Activated CD4-positive, alpha-beta T cell treated with anti-CD3 and anti-CD28 coated beads for 36 hours (primary cell): ENCODE measurements around the gene SAT1. TPM values are rescaled to one million over a fixed set of nuclear protein-coding genes. Genes with fewer than 3 reads are reported as not detected.
"Not testable (repeated sequence)": the region's sequence is repeated elsewhere in the genome, so short reads cannot be mapped to it uniquely, and the experiment has no call there.

Experiments
- ATAC-seq: fragments of 200-7000 bp; cut with Tn5 transposase; one replicate; pipeline ENCODE4 v1.10.0; 2021; ENCODE audit warnings: mild to moderate bottlenecking, moderate library complexity
- CTCF ChIA-PET: fragments of 350-600 bp; sonication (Branson Sonifier 250); formaldehyde crosslinking; loops from one replicate; lab custom pipeline; 2021; ENCODE audit warnings: antibody characterized with exemption; lab: Charles Lee
- POLR2A ChIA-PET: fragments of 350-600 bp; sonication (Branson Sonifier 250); formaldehyde crosslinking; loops from one replicate; lab custom pipeline; 2021; ENCODE audit warnings: antibody characterized with exemption, inconsistent platforms; lab: Charles Lee
- DNase-seq: peaks from one replicate; pipeline ENCODE4 v3.0.0-alpha.2; 2020
- H3K27ac Mint-ChIP-seq: one replicate; pipeline ENCODE4 v1.8.0; 2021; ENCODE audit warnings: mixed read lengths
- H3K27me3 Mint-ChIP-seq: one replicate; pipeline ENCODE4 v1.8.0; 2021; ENCODE audit warnings: mixed read lengths
- H3K36me3 Mint-ChIP-seq: one replicate; pipeline ENCODE4 v1.8.0; 2021; ENCODE audit warnings: low read depth, mixed read lengths
- H3K4me1 Mint-ChIP-seq: one replicate; pipeline ENCODE4 v1.8.0; 2021; ENCODE audit warnings: mixed read lengths
- H3K4me3 Mint-ChIP-seq: one replicate; pipeline ENCODE4 v1.8.0; 2021; ENCODE audit warnings: mild to moderate bottlenecking, moderate library complexity, mixed read lengths
- H3K9me3 Mint-ChIP-seq: one replicate; pipeline ENCODE4 v1.8.0; 2021; ENCODE audit warnings: low read depth, mixed read lengths
- intact Hi-C, 2 experiments: fragments of 100-400 bp; cut with DNase I in 1 of 2; cut with micrococcal nuclease in 1 of 2; formaldehyde crosslinking; loops; one replicate each; pipeline versions ENCODE4 v1.14.2 to v1.15.1; 2022 to 2024; cut with DNase I, micrococcal nuclease
- total RNA-seq, 2 experiments: library from RNA; stranded (reverse); gene quantifications; one replicate each; pipeline ENCODE4 v1.2.3, GENCODE V29; 2021

The SAT1 gene
- 100 to 1,000 TPM; 148 to 166 TPM for total RNA-seq

GRCh38 chrX:23782863-23783588 lies at the start of gene SAT1:
SAT1 (plus strand) TSS chrX:23783173; CDS start chrX:23783352, 179 bp downstream.
- ChIA-PET POLR2A (interaction anchor here (0.6 to 2.7 kb wide), 11 partner anchors 10 to 271 kb away, joined by 3 to 19 read pairs (median 5); partner anchors contain the start of genes ACOT9, APOO, CXorf58 and EIF2S3), CTCF (interaction anchor here (0.6 to 3.7 kb wide), 12 partner anchors 9 to 1822 kb away, joined by 3 to 28 read pairs (median 4); partner anchors contain the start of gene ACOT9)
- Mint-ChIP-seq H3K27me3 (no peaks in the 10 kb centered on the region), H3K4me1 (peaks cover 28% of the 10 kb centered on the region), H3K36me3 (peaks cover 30% of the 10 kb centered on the region), H3K27ac (peak within 1 kb of the TSS; percentile 97), H3K4me3 (peak within 1 kb of the TSS; percentile 92), H3K9me3 (no peaks in the 10 kb centered on the region)
- intact Hi-C loops = loop anchor here (1.0 to 10.0 kb wide), 15 partner anchors 17 to 702 kb away; partner anchors contain the start of genes APOO (in 2 of the 2), EIF2S3 (in 2 of the 2), ACOT9 (in 1 of the 2) and PRDX4 (in 1 of the 2)
- DNase-seq (peak; percentile 97), ATAC-seq (peak; percentile 86)

DNA sequence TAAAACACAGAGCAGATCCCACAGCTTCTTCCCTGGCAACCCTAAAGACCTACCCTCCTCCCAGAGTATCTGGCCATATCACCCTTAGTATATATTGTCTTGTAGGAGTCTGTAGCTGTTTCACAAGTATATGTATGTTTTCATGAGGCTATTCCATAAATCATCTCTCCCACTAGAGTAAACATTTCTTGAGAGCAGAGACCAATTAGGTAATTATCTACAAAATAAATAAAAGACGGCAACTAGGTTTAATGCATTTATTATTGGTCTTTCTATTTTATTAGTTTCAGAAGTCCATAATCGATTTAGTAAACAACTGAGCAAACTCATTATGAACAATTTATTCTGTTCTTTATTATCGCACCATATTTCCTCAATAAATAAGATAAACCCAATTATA lies 46.9 kb upstream of the SAT1 start:
- ChIA-PET CTCF (interaction anchor here (1.0 to 1.1 kb wide), 3 partner anchors 21 to 138 kb away, joined by 3 to 6 read pairs (median 3); no protein-coding TSS in a partner anchor), POLR2A (no interaction called here)
- H3K36me3 Mint-ChIP-seq = peaks cover 12% of the 10 kb centered on the region
- no peak overlapping the region for H3K27ac Mint-ChIP-seq
- H3K9me3 Mint-ChIP-seq = no peaks in the 10 kb centered on the region
- no peaks in the 10 kb centered on the region for H3K27me3 Mint-ChIP-seq
- no peak for DNase-seq
- peaks cover 37% of the 10 kb centered on the region for H3K4me1 Mint-ChIP-seq
- intact Hi-C loops = no loop called here
- H3K4me3 Mint-ChIP-seq = no peak overlapping the region
- no peak for ATAC-seq

GRCh38 chrX:23737413-23737812 lies 45.6 kb upstream of the SAT1 start:
- H3K4me1 Mint-ChIP-seq = peaks cover 35% of the 10 kb centered on the region
- H3K36me3 Mint-ChIP-seq = peaks cover 4% of the 10 kb centered on the region
- intact Hi-C loops = no loop called here
- no peak overlapping the region for H3K27ac Mint-ChIP-seq
- ChIA-PET POLR2A (interaction anchor here (0.7 kb wide), 1 partner anchor 69 kb away, joined by 3 read pairs; no protein-coding TSS in a partner anchor), CTCF (interaction anchor here (0.9 kb wide), 1 partner anchor 73 kb away, joined by 3 read pairs; no protein-coding TSS in a partner anchor)
- H3K9me3 Mint-ChIP-seq = no peaks in the 10 kb centered on the region
- ATAC-seq = peak; percentile 35
- H3K27me3 Mint-ChIP-seq = no peaks in the 10 kb centered on the region
- DNase-seq = no peak
- H3K4me3 Mint-ChIP-seq = no peak overlapping the region

GRCh38 chrX:23742174-23742696 lies 40.7 kb upstream of the SAT1 start:
- no peaks in the 10 kb centered on the region for H3K27me3 Mint-ChIP-seq
- peaks cover 24% of the 10 kb centered on the region for H3K4me1 Mint-ChIP-seq
- H3K36me3 Mint-ChIP-seq = no peaks in the 10 kb centered on the region
- peak; percentile 32 for DNase-seq
- POLR2A ChIA-PET = interaction anchor here (1.7 to 2.0 kb wide), 2 partner anchors 9 to 40 kb away, joined by 4 to 19 read pairs; partner anchors contain the start of gene SAT1
- no peaks in the 10 kb centered on the region for H3K9me3 Mint-ChIP-seq
- H3K4me3 Mint-ChIP-seq = peak overlapping the region; percentile 83
- peak overlapping the region; percentile 76 for H3K27ac Mint-ChIP-seq
- CTCF ChIA-PET = interaction anchor here (0.6 to 1.1 kb wide), 2 partner anchors 41 to 160 kb away, joined by 4 to 5 read pairs; partner anchors contain the start of gene SAT1
- intact Hi-C loops = no loop called here
- peak; percentile 24 for ATAC-seq

DNA sequence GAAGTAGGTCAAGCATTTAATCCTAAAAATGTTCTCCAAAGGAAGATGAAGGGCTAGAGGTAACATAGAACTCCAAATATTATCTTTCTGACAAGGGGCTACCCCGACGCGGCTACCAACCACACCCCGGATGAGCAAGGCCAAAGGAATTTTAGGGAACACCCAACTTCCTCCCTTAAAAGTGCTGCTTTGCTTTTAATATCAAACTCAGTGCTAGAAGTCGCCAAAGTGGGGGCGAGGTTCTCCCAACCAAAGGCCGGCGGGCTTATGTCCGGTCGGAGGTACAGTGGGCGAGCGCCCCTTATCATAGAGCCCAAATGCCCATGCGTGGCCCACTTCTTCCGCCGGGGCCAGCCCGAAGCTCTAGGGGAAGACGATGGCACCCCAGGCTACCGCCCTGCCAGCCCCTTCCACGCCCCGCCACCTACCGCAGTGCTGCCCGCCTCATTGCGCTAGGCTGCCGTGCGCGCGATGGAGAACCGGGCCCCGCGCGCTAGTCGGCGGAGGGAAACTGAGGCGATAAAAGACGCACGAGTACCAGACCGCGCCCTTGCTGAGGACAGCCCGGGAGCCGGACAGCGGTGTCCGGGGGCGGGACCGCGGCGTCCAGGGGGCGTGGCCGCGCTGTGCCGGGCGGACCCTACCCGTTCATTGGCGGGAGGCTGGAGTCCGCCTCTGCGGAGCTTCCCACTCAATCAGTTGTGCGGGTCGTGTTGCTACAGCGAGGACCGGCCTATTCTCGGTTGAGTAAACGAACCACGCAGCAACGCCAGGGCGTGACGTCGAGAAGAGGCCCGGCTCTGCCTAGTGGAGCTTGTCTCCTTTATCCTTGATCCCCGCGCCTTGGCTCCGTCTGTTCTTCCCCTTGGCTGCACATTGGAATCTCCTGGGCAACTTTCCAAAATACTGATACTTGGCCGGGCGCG lies 40.0 kb upstream of the SAT1 start, which contains the start of gene ACOT9:
Gene ACOT9 (minus strand): TSS at position 580 of the 926 bp plus-strand sequence. CDS start 132 bp downstream, at position 448.
- peak within 1 kb of the TSS; percentile 83 for H3K4me3 Mint-ChIP-seq
- intact Hi-C loops = loop anchor here in 1 of 2 experiments (1.0 kb wide), 5 partner anchors 11 to 311 kb away; partner anchors contain the start of genes APOO and EIF2S3
- DNase-seq (peak; percentile 84), ATAC-seq (peak; percentile 96)
- ChIA-PET CTCF (interaction anchor here (1.1 to 1.7 kb wide), 2 partner anchors 14 to 40 kb away, joined by 3 to 5 read pairs; partner anchors contain the start of gene SAT1), POLR2A (interaction anchor here (0.6 to 2.0 kb wide), 6 partner anchors 10 to 1810 kb away, joined by 3 to 19 read pairs (median 4); partner anchors contain the start of gene SAT1)
- H3K27me3 Mint-ChIP-seq = no peaks in the 10 kb centered on the region
- H3K4me1 Mint-ChIP-seq = peaks cover 24% of the 10 kb centered on the region
- peak within 1 kb of the TSS; percentile 86 for H3K27ac Mint-ChIP-seq
- H3K9me3 Mint-ChIP-seq = no peaks in the 10 kb centered on the region
- H3K36me3 Mint-ChIP-seq = no peaks in the 10 kb centered on the region

DNA sequence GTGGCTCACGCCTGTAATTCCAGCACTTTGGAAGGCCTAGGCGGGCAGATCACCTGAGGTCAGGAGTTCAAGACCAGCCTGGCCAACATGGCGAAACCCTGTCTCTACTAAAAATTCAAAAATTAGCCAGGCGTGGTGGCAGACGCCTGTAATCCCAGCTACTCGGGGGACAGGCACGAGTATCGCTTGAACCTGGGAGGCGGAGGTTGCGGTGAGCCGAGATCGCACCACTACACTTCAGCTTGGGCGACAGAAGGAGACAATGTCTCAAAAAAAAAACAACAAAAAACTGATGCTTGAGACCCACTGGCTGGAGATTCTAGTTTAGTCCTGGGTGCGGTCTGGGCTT lies 39.4 kb upstream of the SAT1 start:
- CTCF ChIA-PET = interaction anchor here (0.7 to 1.7 kb wide), 2 partner anchors 14 to 55 kb away, joined by 3 read pairs; no protein-coding TSS in a partner anchor
- ATAC-seq, H3K9me3 Mint-ChIP-seq, DNase-seq, H3K27me3 Mint-ChIP-seq, H3K36me3 Mint-ChIP-seq: not testable (repeated sequence)
- peak overlapping the region; percentile 83 for H3K4me3 Mint-ChIP-seq
- POLR2A ChIA-PET = interaction anchor here (0.6 to 2.0 kb wide), 5 partner anchors 10 to 274 kb away, joined by 3 to 19 read pairs (median 4); partner anchors contain the start of gene SAT1
- H3K4me1 Mint-ChIP-seq = peaks cover 22% of the 10 kb centered on the region
- peak overlapping the region; percentile 86 for H3K27ac Mint-ChIP-seq
- intact Hi-C loops = loop anchor here in 1 of 2 experiments (1.0 kb wide), 5 partner anchors 11 to 311 kb away; partner anchors contain the start of genes APOO and EIF2S3

- ATAC-seq (no peak), DNase-seq (no peak)
- H3K4me1 Mint-ChIP-seq = peaks cover 17% of the 10 kb centered on the region
- intact Hi-C loops = no loop called here
- no peaks in the 10 kb centered on the region for H3K36me3 Mint-ChIP-seq
- H3K27me3 Mint-ChIP-seq = no peaks in the 10 kb centered on the region
- no peak overlapping the region for H3K27ac Mint-ChIP-seq
- ChIA-PET POLR2A (no interaction called here), CTCF (no interaction called here)
- H3K9me3 Mint-ChIP-seq = no peaks in the 10 kb centered on the region
- H3K4me3 Mint-ChIP-seq = no peak overlapping the region
These were observed 37.2 kb upstream of the SAT1 start for GRCh38 chrX:23745786-23746185.

GRCh38 chrX:23749129-23749528 lies 33.8 kb upstream of the SAT1 start:
- ATAC-seq = no peak
- Mint-ChIP-seq H3K27ac (no peak overlapping the region), H3K4me3 (no peak overlapping the region), H3K4me1 (peaks cover 7% of the 10 kb centered on the region), H3K9me3 (no peaks in the 10 kb centered on the region), H3K27me3 (no peaks in the 10 kb centered on the region), H3K36me3 (no peaks in the 10 kb centered on the region)
- CTCF ChIA-PET = no interaction called here
- intact Hi-C loops = no loop called here
- POLR2A ChIA-PET = no interaction called here
- DNase-seq = no peak

GRCh38 chrX:23749576-23749975 lies 33.4 kb upstream of the SAT1 start:
- ChIA-PET POLR2A (no interaction called here), CTCF (no interaction called here)
- Mint-ChIP-seq H3K27ac (no peak overlapping the region), H3K4me3 (no peak overlapping the region), H3K36me3 (no peaks in the 10 kb centered on the region), H3K9me3 (no peaks in the 10 kb centered on the region), H3K4me1 (peaks cover 7% of the 10 kb centered on the region), H3K27me3 (no peaks in the 10 kb centered on the region)
- no peak for ATAC-seq
- intact Hi-C loops = no loop called here
- no peak for DNase-seq

GRCh38 chrX:23752740-23753415 lies 30.1 kb upstream of the SAT1 start:
- Mint-ChIP-seq H3K4me1 (peaks cover 8% of the 10 kb centered on the region), H3K36me3 (no peaks in the 10 kb centered on the region), H3K27me3 (no peaks in the 10 kb centered on the region), H3K27ac (no peak overlapping the region), H3K9me3 (no peaks in the 10 kb centered on the region), H3K4me3 (no peak overlapping the region)
- DNase-seq = no peak
- ATAC-seq = no peak
- intact Hi-C loops = no loop called here
- ChIA-PET CTCF (interaction anchor here (1.0 kb wide), 2 partner anchors 30 to 149 kb away, joined by 3 read pairs; partner anchors contain the start of gene SAT1), POLR2A (interaction anchor here (0.5 kb wide), 1 partner anchor 344 kb away, joined by 4 read pairs; no protein-coding TSS in a partner anchor)
